SHP77 treated with DMSO at 0.1 percent for 48 hours (cell line): Measurements from ENCODE around the gene TUBGCP3.
"Not testable (repeated sequence)": the region's sequence is repeated elsewhere in the genome, so short reads cannot be mapped to it uniquely, and the experiment has no call there.

ENCODE experiments used
- DNase-seq: peaks from one replicate; lab custom pipeline; 2025; lab: John Stamatoyannopoulos, UW

TUBGCP3 gene

DNA sequence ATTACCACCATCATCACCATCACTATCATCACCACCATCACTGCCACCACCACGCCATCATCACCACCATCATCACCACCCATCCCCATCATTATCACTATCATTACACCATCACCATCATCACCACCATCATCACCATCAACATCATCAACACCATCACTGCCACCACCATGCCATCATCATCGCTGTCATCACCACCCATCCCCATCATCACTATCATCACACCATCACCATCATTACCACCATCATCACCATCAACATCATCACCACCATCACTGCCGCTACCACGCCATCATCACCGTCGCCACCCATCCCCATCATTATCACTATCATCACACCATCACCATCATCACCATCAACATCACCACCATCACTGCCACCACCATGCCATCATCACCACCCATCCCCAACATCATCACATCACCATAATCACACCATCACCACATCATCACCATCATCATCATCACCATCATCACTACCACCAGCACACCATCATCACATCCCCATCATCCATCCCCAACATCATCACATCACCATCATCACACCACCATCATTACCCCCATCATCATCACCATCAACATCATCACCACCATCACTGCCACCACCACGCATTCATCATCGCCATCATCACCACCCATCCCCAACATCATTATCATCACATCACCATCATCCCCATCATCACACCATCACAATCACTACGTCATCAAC is 61.7 kb downstream of the TUBGCP3 start:
- no peak for DNase-seq

DNA sequence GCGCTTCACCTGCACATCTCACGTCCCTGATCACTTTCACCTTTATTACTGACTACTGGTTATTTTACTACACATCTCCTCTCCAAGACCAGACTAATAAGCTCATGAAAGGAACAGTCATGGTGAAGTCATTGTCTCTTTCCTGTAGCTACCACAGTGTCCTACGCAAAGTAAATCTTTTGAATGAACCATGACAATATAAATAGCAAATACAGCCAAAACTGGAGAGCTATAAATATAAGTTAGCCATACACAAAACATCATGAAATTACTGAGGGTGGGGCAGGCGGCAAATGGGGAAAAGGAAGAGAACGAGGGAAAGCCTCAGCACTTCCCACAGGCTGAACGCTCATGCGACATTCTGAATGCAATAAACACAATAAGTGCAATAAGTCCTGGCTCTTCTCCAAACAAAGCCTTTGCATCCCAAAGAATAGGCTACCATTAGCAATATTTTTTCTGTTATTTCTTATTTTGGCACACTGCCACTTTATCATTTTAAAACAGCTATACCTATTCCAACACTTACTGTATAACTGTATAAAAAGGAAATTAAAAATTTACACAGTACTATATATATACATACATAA is 62.5 kb downstream of the TUBGCP3 start:
- DNase-seq, result no peak

DNA sequence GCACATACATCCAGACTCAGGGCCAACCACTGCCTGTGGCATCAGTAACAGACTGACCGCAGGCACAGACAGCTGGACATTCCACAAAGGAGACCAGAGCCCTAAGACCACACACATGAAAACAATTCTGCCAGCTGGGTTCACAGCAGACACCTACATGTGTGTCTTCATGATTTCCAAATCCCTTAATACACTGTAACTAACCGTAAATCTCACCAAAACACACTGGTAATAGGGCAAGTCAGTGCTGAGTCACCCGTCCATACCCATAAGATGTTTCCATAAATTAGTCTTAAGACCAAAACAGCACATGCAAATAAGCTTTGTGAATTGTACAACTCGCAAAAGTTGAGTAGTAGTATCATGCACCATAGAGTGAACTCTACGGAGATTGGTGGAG is 65.4 kb downstream of the TUBGCP3 start:
- DNase-seq, result no peak

DNA sequence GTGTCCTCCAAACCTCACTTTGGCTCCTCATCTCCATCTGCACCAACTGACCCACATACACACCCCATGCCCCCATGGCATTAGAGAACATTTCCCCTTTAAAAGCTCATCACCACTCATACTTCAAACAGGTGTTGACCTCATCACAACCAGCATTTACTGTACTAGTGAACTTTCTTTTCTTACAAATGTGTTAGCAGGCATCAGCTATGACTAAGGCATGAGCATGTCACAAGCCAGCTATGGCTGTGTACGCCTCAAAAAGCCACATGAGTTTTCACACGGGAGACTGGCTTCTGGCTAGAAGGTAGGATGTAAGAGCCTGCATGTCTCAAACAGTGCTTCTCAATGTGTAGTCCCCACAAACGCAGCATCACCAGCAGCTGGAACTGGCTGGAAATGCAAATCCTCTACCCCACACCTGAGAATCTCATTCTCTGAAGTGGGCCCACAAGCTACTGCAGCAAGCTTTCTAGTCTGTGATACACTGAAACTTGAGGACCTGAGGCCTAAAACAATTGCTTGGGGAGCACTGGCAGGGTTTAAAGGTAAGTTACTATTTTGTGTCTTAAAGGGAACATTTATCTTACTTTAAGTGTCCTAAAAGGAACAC is 66.8 kb downstream of the TUBGCP3 start:
- DNase-seq, result no peak

DNA sequence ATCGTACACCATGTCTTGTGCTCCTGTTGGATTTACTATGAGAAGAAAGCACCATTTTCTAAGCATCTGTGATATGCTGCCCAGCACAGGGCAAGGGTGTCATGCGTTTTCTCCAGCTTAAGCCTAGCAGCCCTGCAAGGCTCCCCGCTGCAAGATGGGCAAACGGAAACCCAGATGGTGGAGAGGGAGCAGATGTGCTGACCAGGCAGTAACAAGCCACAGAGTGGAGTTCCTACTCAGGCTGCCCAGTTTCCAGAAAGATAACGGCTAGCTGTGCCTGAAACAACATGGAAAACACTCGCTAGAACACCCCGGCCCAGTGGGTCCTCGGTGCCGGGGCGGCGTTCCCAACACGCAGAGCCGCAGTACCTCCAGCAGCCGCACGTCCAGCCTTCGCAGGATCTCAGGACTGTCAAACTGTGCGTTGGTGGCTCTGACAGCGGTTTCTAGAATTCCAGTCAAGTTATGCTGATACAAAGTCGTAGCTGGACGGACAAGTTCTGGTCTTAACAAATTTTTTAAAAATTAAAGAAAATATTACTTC is 68.4 kb downstream of the TUBGCP3 start:
- DNase-seq, result no peak

DNA sequence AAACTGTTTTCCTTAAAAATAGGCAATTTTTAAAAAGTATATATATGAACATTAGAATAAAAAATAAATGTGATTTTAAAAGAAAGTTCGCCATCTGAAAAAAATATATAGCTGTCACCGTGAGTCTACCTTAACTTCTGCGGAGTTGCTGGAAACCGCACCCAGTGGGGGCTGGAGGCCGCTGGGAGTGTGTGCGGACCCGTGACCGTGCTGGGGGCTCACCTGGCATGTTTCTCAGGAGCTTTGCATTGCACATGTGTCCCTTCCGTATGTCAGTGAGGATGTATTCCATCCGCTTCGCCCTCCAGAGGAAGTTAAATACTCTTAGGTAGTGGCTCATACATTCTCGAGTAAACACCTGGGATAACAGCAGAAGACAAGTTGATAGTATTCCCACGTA is 71.7 kb downstream of the TUBGCP3 start:
- DNase-seq, result no peak

DNA sequence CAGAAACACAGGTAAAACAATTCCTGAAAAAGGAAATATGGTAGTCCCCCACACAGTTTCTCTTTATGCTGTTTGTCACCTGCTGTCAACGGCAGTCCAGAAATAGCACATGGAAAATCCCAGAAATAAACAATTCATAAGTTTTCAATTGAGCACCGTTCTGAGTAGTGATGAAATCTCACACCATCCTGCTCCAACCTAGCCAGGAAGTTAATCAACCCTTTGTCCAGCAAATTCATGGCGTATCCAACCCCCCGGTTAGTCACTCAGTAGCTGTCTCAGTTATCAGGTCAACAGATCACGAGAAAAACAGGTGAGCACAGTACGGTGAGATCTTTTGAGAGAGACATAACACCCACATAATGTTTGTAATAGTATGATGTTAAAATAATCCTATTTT is 74.2 kb downstream of the TUBGCP3 start:
- no peak for DNase-seq

DNA sequence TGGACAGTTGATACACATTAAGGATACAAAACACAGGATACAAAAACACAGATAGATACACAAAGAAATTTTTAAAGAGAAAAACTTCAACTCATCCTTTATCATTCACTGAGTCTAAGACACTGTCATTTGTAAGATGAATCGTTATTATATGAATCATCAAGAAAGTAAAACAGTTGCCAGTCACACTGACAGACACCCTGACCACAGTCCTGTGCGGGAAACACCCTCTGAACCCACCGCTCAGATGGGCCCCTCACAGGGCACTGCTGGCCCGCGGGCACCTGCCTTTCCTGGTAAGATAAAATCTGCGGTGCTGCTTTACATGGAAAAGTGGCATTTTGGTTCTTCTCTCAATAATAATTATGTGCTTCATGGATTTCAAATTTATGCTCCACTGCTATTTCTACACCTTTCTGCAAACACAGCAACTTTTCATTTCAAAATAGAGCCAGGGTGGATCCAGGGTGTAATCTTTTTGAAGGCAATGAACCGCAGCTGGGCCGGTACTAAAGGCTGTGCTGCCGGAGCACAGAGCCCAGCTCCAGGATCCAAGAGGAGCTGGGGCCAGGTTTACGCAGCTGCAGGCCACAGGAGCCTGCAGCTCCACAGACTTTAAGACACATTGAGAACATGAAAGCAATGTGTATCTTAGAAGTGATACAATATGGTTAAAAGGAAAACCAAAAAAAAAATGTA is 76.8 kb downstream of the TUBGCP3 start:
- DNase-seq, result no peak

DNA sequence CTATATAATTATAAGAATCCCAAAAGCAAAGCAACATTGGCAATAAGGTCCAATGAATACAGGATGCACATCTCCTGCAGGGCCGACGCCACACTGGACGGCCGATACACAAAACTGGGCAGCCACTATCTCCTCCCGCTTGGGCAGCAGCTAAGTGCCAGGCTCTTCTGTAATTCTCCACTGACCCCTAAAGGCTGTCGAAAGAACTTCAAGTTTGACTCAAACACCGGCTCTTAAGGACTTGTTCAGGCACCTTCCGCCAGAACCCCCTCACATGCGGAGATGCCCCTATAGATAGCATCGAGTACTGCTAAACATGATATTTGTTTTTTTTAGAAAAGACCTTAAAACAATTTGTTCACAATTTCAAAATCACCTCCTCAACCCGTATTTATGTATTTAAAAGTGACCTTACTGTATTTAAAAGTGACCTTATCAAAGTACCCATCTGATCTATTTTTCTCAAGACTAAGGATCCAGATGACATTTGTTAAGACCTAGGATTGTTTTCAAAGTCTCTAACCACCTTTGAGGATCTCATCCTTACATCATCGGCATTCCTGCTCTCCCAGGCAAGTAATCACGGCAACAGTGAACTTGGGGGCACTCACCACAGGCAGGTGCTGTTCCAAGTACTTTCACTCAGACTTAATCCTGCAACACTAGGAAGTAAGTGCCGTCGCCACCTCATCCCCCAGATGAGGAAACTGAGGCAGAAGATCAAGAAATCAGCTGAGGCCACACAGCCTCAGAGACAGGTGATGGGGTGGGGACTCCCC is 77.8 kb downstream of the TUBGCP3 start:
- DNase-seq, result peak; percentile 61

DNA sequence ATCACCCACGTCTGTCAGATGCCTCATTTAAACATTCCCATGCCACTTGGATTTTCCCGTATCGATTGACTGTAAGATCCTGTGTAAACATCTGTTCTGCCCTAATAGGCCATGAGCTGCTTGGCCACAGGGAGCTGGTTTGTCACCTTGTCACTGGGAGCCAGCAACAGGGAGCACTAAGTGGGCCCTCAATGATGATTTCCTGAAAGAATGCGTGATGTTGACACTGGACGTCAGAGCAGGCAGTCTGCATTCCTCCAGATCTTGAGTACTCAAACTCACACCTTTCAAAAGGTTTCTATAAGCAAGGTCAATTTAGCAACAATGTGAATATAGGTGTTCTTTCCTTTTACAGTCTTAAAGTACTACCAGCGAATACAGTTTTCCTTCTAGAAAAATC is 78.8 kb downstream of the TUBGCP3 start:
- DNase-seq, result no peak

DNA sequence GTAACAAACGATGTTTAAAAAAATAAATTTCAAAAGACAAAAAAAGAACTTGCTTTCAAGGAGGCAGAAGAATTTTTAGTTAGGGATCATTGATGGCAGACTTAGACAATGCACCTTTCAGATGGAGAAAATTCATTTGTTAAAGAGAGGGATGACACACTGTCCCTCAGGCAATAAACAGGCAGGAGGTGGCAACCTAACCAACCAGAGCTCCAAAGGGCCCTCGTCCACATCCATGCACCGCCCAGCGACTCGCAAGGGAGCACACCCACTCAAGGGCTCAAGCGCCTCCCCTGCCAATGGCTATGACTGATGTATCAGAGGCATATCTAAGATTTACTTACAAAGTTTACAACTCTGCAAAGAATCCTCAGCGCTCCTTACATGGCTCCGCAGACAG is 81.9 kb downstream of the TUBGCP3 start:
- DNase-seq, result no peak

DNA sequence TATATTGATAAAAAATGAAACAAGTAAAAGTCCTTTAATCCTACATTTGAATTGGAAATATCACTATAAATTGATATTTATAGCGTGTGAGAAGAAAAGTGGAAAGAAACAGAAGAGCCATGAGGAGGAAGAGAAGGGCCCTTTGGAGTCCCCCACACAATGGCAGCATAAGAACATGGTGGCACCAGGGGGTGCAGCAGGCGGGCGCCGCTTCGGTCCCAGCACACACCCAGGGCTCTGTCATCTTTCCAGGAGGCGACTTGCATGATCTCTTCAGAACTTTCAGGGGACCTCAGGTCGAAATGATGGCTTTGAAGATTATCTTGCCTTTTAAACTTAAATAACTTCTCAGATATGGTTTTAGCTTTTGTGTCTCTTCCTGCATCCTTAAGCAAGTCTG is 91.8 kb downstream of the TUBGCP3 start:
- DNase-seq, result no peak

DNA sequence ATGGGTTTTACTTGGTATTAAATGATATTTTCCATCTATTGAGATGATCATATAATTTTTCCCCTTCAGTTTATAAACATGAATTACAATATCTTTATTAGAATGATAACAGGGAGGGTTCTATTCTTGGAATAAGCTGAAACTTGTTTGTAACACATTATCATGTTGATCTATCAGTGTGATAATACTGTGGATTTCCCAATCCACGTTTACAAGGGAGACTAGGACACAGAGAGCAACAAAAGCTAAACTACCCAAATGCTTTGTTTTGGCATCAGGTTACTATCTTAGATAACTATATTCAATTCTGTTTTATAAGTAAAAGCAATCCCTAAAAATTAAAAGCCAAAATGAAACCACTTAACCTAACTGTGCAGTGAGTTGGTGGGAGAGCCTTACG is 92.5 kb downstream of the TUBGCP3 start:
- DNase-seq, result no peak

DNA sequence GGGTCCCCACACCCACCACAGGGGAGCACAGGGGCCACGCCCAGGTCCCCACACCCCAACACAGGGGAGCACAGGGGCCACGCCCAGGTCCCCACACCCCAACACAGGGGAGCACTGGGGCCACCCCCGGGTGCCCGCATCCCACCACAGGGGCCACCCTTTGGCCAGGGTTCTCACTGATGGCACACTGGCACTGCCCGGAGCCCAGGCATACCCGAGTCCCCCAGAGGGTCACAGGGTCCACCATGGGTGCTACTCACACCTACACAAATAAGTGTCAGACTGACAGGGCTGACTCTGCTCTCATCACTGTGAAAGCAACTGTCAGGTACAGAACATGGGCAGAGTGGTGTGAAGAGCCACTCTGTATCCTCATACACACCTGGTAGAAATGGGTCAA is 98.8 kb downstream of the TUBGCP3 start:
- no peak for DNase-seq

DNA sequence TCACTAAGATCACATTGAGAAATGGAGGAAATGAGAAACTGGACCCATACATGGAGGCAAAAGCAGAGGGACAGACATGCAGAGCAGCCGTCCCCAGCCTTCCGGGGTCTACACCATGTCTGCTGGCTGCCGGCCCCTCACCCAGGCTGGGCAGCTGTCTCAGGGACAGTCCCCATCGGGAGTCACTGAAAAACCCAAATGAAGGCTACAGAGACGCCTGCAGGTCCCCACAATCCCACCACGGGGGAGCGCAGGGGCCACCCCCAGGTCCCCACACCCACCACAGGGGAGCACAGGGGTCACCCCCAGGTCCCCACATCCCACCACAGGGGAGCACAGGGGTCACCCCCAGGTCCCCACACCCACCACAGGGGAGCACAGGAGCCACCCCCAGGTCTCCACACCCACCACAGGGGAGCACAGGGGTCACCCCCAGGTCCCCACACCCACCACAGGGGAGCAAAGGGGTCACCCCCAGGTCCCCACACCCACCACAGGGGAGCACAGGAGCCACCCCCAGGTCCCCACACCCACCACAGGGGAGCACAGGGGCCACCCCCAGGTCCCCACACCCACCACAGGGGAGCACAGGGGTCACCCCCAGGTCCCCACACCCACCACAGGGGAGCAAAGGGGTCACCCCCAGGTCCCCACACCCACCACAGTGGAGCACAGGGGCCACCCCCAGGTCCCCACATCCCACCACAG is 99.5 kb downstream of the TUBGCP3 start:
- DNase-seq, result not testable (repeated sequence)

DNA sequence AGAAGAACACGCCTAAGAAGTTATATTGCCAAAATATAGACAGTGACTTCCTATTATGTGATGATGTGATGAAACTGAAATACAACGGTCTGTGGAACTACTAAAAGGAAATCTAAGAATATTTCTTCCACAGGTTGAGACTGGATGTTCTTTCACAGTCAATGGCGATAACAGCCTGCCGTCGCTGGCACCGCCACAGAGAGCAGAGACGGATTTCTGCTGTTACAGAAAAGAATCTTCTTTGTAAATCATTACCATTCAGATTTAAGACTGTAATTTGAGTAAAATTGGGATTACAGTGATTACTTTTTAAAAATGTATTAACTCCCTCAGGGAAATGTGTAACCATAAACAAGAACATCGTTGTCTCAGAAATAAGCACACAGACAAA is 100.8 kb downstream of the TUBGCP3 start:
- no peak for DNase-seq

DNA sequence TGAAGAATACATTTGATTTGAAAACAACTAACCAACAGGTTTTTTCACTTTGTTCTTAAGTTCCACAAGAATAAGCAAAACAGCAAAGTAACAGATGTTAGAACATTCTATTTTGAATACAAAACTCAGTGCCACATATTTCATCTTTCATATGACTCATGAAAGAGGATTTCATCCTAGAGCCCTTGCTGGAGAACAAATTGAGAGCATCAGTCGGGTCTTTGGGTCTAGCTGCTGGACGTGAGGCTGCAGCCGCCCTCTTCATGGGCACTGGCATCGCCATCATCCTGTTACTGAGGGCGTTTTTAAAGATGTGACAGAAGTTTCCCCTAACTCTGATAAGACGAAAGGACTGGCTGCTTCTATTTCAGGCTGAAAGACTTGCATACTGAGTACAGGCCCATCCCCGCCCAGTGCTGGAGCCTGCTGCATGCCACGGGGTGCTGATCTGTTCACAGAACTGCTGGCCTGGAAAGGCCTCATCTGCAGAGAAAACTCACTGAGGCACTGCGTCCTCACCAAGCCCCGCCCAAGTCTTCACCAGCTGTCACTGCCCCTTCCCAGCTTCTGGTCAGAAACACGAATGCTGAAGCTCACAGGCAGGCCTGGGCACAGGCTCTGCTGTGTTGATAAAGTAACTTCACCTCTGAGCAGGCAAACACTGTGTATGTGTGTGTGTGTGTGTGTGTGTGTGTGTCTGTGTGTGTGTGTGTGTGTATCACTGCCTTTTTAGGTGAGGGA is 101.4 kb downstream of the TUBGCP3 start:
- DNase-seq, result no peak

DNA sequence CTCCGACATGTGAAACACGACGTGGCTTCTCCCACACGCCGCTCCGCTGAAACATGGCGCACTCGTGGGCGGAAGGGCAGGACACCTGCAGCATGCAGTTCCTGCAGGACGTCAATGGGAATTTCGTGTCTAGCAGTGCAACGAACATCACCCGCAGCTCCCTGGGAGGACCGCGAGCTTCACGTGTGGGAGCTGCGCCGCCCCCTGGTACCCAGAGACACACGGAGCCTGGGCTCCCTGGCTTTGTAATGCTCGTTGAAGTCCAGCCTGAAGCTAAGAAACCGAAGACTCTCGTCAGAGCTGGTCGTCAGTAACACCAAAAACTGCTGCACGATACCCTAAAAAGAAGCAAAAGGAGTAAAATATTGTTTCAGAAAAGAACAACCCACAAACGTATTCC is 102.1 kb downstream of the TUBGCP3 start:
- not testable (repeated sequence) for DNase-seq

DNA sequence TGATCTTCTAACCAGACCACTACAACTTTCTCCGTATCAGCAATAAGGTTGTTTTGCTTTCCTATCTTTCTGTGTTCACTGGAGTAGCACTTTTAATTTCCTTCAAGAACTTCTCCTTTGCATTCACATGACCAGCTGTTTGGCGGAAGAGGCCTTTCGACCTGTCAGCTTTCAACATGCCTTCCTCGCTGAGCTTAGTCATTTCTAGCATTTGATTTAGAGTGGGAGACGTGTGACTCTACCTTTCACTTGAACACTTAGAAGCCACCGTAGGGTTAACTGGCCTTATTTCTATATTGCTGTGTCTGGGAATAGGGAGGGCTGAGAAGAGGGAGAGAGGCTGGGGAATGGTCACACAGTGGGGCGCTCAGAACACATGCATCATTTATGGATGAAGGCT is 104.7 kb downstream of the TUBGCP3 start:
- no peak for DNase-seq

DNA sequence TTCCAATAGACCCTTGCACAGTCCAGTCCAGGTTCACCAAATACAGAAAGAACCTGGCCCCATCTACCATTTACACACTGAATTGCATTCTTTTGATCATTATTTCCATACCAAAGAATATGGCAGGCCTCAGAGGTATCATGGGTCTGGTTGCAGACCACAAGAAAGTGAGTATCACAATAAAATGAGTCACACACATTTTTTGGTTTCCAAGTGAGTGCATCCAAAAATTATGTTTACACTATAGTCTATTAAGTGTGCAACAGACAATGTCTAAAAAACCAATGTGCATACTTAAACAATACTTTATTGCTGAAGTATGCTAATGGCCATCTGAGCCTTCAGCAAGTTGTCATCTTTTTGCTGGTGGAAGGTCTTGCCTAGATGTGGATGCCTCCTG is 106.5 kb downstream of the TUBGCP3 start:
- DNase-seq, result no peak

DNA sequence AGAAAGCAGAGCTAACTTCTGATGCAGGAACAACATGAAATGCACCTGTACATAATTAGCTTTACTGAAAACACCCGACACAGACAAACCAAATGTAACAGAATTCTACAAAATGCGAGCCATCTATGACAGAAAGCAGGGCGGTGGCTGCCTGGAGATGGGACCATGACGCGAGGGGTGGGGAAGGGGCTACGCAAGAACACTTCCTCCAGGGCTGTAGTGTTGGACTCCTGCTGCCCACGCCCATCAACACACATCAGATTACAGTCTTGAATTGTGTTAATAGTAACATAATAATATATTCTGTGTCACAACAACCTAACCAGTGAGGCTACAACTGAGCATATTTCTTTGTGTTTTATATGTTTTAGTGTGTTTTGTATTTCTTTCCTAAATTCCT is 108.6 kb downstream of the TUBGCP3 start:
- no peak for DNase-seq
